HG03095 (cell line): Measurements from ENCODE around the gene HERC5.
"Not testable (repeated sequence)": the region's sequence is repeated elsewhere in the genome, so short reads cannot be mapped to it uniquely, and the experiment has no call there.

ENCODE experiments used
- ATAC-seq: cut with Tn5 transposase; IDR thresholded peaks from one replicate; pipeline ENCODE4 v1.9.1; 2021; ENCODE audit warnings: moderate library complexity; ENCODE audit not compliant: unreplicated experiment

HERC5 gene

DNA sequence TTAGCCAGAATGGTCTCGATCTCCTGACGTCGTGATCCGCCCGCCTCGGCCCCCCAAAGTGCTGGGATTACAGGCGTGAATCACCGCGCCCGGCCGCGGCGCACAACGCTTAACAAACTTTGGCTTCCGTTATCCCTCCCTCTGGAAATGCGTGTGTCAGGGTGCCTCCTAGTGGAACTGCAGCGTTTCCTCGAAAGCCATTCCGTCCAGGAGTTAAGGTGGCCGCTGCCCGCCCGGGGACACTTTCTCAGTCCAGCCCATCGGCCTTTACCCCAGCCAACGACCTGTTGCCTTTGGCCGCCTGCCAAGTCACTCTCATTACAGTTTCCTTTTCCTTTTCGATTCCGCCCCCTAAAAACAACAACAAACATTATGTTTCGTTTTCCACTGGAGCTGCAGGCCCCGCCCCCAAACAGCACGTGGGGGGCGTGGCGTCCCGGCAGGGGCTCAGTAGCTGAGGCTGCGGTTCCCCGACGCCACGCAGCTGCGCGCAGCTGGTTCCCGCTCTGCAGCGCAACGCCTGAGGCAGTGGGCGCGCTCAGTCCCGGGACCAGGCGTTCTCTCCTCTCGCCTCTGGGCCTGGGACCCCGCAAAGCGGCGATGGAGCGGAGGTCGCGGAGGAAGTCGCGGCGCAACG lies at the start of gene HERC5:
Gene HERC5, plus strand, starts transcription at position 450 of the 637 bp plus-strand sequence. Its CDS starts 151 bp downstream, at position 601.
- ATAC-seq: peak; percentile 94

DNA sequence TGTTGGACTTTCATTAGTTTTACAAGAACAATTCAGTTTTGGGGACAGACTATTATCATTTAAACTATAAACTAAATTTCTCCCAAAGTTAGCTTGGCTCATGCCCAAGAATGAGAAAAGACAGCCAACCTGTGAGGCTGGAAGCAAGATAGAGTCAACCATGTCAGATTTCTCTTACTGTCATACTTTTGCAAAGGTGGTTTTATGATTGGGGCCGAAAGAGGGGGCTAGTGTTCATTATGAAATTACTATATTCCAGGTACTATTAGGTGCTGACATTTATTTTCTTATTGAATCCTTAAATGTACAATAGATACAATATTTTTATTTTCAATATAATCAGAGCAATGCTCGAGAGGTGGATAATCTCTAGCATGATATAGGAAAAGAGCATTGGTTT lies 47.7 kb upstream of the HERC5 start:
- no peak for ATAC-seq

DNA sequence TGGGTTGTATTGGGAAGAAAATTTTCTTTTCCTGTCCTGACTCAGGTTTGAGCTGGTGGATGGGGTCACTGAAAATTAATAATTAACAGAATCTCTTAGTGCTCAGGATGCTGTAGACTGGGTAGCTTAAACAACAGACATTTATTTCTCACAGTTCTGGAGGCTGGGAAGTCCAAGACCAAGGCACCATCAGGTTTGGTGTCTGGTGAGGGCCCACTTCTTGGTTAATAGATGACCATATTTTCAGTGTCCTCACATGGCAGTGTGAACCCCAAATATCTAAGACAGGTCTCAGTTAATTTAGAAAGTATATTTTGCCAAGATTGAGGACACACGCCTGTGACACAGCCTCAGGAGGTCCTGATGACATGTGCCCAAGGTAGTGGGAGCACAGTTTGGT lies 47.1 kb upstream of the HERC5 start:
- no peak for ATAC-seq

DNA sequence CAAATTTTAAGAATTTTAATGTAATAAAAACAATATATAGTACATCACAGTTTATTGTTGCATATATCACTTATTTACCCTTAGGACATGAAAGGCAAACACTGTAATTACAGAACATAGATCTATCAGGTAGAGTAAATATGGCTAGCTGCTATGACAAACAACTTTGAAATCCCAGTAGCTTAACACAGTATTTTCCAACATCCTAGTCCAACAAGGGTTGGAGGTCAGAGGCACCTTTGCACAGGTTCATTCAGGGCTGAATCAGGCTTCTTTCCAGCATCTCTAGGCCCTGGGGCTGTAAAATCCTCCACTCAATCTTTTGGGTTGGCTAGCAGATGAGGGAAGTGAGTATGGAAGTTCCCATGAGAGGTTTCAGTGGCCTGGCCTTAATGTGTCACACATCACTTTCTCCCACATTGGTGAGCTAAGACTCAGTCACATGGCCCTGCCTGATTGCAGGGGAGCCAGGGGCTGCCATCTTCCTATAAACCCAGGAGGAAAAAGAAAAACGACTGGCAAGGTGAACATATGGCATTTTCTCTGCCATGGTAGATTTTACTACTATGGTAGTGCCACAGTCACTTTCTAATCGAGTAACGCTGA lies 45.3 kb upstream of the HERC5 start:
- no peak for ATAC-seq

DNA sequence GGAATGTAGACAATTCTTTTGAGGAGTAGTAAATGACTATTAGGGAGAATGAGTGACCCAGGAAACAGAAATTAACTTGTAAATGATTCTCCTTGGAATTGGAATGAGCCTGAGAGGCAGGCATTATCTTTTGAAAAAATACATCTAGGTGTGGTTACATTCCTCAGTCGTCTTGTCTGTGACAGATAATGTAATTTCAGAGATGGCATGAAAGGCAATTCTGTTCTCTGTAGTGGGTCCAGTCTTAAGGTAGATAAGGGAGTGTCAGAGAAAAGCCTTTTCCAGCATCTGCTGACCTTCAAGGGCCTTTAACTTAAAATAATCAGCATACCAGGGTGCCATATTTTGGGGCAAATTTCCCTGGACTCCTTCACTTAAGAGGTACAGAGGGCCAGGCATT lies 43.1 kb upstream of the HERC5 start:
- ATAC-seq: no peak

DNA sequence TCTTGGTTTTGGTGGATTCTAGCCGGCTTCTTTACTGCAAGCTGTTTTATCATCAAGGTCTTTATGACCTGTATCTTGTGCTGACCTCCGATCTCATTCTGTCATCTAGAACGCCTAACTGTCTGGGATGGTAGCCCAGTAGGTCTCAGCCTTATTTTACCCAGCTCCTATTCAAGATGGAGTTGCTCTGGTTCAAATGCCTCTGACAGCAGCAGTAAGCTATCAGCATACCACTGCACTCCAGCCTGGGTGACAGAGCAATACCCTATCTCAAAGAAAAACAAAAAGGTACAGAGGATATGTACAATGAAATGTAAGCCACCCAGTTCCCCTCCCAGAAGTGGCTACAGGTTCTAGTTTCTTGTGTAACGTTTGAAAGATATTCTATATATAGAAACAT lies 42.2 kb upstream of the HERC5 start:
- ATAC-seq: no peak

DNA sequence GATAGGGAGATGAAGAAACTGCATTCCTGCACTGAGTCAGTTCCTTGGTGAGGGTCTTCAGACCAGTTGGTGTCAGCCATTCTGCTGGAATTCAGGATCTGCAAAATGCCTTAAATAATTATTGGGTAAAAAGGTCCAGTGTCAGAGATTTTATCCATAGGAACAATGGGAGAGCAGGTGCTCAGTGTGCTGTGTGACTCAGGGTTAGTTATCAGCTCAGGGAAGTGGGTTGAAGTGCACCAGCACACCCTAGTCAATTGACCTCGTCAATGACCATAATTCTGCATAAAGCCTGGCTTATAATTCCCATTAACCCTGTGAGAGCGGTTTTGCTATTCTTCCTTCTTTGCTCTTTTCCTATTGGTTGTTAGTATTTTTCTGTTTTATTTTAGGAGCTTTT lies 40.9 kb upstream of the HERC5 start:
- ATAC-seq: no peak

DNA sequence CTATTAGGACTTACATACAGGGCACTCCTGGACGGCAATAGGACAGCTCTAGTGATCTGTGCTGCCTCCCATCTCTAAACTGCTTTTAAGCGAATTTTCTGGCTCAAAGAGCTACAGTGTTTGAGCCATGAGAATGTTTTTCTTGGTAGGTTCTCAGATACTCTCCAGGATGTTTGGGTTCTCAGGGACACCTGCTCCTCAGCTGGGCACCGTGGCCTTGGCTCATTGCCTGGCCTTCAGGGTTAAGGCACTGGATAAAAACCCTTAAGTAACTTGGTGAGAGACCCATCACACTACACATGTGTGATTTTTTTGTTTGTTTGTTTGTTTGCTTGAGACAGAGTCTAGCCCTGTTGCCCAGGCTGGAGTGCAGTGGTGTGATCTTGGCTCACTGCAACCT lies 38.5 kb upstream of the HERC5 start:
- no peak for ATAC-seq

DNA sequence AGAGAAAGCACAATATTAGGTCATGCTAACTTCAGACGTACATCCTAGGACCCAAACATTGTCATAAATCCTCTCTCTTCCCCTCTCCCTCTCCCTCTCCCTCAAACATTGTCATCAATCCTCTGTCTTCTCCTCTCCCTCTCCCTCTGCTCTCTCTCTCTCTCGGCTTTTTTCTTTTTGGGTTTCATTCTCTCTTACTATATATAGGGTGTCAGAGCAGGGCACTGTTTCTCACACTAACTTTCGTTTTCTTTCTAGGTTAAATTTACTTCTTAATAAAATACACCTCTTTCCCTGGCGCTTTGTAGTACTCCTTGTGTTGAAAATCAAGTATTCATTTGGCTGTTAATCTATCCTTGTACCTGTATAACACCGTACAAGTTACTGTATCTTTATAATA lies 37.0 kb upstream of the HERC5 start:
- peak; percentile 67 for ATAC-seq

DNA sequence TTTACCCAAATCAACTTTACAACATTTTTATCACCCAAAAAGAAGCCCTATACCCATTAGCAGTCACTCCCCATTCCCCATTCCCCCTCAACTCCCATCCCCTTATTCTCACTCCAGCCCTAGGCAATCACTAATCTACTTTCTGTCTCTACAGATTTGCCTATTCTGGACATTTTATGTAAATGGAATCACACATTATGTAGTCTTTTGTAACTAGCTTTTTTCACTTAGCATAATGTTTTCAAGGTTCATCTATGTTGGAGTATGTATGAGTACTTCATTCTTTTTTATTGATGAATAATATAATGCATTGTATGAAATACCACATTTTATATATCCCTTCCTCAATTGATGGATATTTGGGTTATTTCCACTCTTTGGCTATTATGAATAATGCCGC lies 36.1 kb upstream of the HERC5 start:
- ATAC-seq: no peak

DNA sequence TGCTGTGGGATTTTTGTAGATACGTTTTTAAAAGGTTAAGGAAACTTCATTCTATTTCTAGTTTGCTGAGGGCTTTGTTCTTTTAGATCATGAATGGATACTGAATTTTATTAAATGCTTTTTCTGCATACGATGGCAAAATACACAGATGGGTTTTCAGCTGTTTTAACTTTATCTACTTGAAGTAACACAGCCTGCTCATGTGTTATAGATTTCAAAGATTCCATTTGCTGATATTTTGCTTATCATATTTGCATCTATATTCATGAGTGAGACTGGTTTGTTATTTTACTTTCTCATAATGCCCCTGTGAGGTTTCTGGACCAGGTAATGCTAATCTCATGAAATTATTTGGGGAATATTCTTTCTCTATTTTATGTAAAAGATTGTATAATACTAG lies 34.5 kb upstream of the HERC5 start:
- ATAC-seq: no peak

DNA sequence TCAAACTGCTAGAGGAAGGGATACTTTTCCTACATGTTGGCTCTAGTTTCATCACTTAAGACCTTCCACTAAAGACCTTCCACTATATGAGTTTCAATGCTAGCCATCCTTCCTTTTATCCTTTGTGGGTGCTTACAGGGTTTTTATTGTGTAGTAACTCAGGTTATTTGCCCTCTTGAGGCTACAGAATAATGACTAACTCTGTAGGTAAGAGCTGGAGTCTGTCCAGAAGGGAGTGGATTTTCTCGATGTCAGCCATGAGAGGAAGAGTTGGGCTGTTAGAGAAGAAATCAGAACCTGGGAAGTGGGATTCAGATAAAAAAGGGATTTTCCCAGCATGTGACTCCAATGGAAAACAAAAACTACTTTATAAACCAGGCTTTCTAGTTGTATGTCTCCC lies 27.5 kb upstream of the HERC5 start:
- no peak for ATAC-seq

DNA sequence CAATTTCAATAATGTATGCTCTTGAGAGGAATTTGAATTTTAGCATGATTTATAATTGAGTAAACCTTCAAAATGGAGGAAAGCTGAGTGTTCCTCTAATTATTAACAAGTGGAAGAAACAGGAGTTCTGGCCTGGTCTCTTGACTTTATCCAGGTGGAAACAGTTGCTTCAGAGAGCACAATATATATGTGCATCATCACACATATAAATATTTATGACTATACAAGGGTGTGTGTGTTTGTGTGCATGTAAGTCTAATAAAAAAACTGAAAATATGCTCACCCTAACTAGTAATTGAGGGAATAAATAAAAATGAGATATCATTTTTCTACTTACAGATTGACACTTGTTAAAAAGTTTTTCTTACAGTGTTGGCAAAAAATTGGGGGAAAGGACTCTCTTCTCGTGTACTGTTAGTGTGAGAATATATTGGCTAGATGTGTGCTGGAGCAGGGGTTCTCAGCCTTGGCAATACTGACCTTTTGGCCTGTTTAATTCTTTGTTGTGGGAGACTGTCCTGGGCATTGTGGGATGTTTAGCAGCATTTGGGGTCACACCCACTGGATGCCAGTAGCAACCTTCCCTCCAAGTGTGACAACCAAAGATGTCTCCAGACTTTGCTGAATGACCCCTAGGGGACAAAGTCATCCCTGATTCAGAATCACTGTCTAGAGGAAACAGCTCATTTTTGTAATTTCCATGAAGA lies 20.8 kb upstream of the HERC5 start:
- ATAC-seq: no peak

DNA sequence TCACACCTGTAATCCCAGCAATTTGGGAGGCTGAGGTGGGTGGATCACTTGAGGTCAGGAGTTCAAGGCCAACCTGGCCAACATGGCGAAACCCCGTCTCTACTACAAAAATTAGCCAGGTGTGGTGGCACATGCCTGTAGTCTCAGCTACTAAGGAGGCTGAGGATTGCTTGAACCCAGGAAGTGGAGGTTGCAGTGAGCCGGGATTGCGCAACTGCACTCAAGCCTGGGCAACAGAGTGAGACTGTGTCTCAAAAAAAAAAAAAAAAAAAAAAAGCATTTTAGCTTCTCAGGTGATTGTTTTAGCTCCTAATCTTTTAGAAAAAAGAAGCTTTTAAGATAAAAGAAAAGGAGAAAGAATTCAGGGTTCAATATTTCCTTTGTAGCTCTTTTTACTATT lies 19.0 kb upstream of the HERC5 start:
- not testable (repeated sequence) for ATAC-seq

DNA sequence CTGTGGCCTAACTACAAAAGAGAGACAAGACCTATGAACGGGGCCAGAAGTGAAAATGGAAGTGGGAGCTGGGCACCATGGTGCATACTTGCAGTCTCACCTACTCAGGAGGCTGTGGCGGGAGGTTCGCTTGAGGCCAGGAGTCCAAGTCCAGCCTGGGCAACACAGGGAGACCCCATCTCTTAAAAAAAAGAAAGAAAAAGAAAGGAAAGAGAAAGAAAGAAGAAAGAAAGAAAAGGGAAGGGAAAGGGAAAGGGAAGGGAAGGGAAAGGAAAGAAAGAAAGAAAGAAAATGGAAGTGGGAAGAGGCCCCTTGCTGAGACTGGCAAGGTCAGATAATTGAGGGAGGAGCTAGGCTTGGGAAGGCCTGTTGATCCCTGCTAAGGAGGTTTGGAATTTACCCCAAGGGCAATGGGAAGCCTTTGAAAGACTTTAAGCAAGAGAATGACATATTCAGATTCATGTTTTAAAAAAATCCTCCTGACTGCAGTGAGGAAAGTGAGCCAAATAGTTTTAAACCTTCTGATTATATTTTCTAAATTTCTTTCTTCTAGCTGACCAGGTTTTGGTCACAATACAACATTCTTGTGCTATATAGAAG lies 17.7 kb upstream of the HERC5 start:
- ATAC-seq: no peak

DNA sequence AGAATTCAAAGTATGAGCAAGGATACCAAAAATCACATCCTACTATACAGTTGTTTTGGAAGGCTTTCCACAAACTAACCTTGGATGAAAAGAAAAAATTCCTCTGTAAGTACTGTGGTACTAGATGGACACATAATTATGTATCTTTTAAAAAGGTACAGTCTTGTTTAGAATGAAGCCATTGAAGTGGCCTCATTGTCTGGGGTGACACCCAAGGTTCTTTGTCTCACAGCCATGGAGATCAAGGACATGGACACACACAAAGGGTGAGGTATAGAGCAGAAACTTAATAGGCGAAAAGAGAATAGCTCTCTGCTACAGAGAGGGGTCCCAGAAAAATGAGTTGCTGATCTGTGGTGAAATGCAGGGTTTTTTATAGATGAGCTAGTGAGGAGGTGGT lies 16.8 kb upstream of the HERC5 start:
- ATAC-seq: no peak

DNA sequence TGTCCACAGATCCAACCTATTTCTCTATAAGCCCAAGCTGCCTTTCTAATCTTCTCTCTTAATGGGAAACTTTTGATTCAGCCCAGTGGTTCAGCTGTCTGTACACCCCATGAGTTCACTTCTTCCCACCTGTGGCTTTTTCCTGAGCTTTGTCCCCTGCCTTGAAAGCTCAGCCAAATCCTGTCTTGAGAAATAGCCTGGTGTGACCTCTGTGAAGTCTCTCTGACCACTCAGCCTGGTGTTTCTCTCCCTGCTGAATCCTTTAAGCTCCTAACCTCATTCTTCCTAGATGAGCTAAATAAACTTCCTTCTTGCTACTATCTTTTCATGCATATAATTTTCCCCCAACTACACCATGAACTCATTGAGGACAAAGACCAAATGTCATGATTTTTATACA lies 15.2 kb upstream of the HERC5 start:
- ATAC-seq: no peak

DNA sequence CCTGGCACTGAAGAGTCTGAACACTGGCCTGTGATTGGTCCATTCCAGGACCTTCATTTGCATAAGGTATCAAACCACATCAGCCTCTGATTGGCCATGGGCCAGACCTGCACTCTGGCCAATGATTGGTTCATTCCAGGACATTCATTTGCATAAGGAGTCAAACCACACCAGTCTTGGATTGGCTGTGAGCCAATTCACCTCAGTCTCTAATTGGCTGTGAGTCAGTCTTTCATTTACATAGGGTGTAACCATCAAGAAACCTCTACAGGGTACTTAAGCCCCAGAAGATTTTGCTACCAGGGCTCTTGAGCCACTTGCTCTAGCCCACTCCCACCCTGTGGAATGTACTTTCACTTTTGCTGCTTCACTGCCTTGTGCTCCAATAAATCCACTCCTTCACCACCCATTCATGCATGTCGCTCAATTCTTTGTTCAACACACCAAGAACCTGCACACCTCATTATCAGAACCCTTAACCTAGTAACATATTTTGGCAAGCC lies 14.2 kb upstream of the HERC5 start:
- ATAC-seq: no peak

DNA sequence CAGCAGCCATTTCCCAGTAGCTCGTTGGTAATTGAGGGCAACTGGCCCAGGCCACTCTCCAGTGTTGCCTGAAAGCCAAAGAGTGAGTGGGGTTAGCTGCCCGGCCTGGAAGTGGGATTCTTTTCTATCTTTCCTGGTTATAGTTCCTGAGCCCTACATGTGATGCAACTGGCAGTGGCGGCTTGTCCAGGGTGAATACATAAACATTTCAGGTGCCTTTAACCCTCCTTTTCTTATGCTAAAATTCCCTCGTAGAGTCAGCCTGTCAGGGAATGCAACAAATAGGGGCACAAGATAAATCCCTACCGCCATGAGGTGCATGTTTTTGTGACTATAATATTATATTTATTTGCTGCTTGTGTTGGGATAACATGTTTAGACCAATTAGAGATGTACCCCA lies 13.4 kb upstream of the HERC5 start:
- ATAC-seq: no peak

DNA sequence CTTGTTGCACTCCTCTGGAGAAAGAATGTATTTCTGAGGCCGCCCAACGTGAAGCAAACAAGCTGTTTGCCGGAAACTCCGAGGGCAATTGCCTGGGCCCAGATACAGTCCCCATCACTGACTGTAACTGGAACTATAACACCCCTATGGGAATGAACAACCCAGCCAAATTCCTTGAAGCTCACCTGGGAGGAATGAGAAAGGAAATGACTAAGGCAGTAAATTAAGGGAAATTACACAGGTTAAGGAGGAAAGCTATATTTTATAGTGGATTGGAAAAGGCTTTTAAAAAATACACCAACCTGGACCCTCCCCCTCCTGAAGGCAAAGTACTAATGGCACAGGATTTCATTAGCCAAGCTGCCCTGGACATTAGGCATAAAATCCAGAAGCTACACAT lies 11.7 kb upstream of the HERC5 start:
- ATAC-seq: no peak

DNA sequence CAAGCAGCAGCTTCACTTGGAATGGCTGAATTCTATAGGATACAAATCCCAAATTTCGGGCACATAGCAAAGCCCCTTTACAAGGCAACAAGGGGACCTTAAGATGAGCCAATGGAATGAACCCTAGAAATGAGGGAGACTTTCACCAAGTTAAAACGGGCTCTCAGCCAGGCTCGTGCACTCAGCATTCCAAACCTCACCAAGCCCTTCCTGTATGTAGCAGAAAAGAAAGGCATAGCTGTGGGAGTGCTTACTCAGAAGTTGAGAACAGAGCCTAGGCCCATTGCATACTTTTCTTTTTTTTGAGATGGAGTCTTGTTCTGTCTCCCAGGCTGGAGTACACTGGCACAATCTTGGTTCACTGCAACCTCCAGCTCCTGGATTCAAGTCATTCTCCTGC lies 10.8 kb upstream of the HERC5 start:
- no peak for ATAC-seq
